GM19372 (cell line): Measurements from ENCODE around the gene RAD51AP2.
"Not testable (repeated sequence)": the region's sequence is repeated elsewhere in the genome, so short reads cannot be mapped to it uniquely, and the experiment has no call there.

Source experiments
- ATAC-seq: cut with Tn5 transposase; IDR thresholded peaks from one replicate; pipeline ENCODE4 v1.9.1; 2021; ENCODE audit warnings: mild to moderate bottlenecking, low read depth, moderate library complexity; ENCODE audit not compliant: unreplicated experiment

Gene RAD51AP2

GRCh38 chr2:17518212-17519154 is at the start of gene RAD51AP2:
TSS of gene RAD51AP2 (minus strand) at chr2:17518440. CDS start at chr2:17518415, 25 bp downstream.
- peak; percentile 84 for ATAC-seq

GRCh38 chr2:17565726-17566125 is 47.5 kb upstream of the RAD51AP2 start:
- not testable (repeated sequence) for ATAC-seq

GRCh38 chr2:17558878-17559277 is 40.6 kb upstream of the RAD51AP2 start:
- ATAC-seq, result no peak

GRCh38 chr2:17558053-17558452 is 39.8 kb upstream of the RAD51AP2 start:
- ATAC-seq, result no peak

GRCh38 chr2:17557596-17557995 is 39.4 kb upstream of the RAD51AP2 start:
- no peak for ATAC-seq

GRCh38 chr2:17555150-17555549 is 36.9 kb upstream of the RAD51AP2 start:
- ATAC-seq, result no peak

- no peak for ATAC-seq
Observed at GRCh38 chr2:17550907-17551306, 32.7 kb upstream of the RAD51AP2 start.

GRCh38 chr2:17547737-17548136 is 29.5 kb upstream of the RAD51AP2 start:
- ATAC-seq, result no peak

- ATAC-seq, result no peak
Observed at GRCh38 chr2:17547237-17547636, 29.0 kb upstream of the RAD51AP2 start.

GRCh38 chr2:17545680-17546613 is 27.7 kb upstream of the RAD51AP2 start:
- no peak for ATAC-seq

GRCh38 chr2:17544256-17544655 is 26.0 kb upstream of the RAD51AP2 start:
- no peak for ATAC-seq

- ATAC-seq, result no peak
Observed at GRCh38 chr2:17543848-17544247, 25.6 kb upstream of the RAD51AP2 start.

GRCh38 chr2:17543131-17543660 is 25.0 kb upstream of the RAD51AP2 start:
- no peak for ATAC-seq

GRCh38 chr2:17542471-17542870 is 24.2 kb upstream of the RAD51AP2 start:
- no peak for ATAC-seq

GRCh38 chr2:17541531-17541950 is 23.3 kb upstream of the RAD51AP2 start:
- no peak for ATAC-seq

GRCh38 chr2:17540813-17541530 is 22.7 kb upstream of the RAD51AP2 start:
- no peak for ATAC-seq

- no peak for ATAC-seq
Observed at GRCh38 chr2:17540093-17540812, 22.0 kb upstream of the RAD51AP2 start, which contains the start of gene VSNL1. TSS of gene VSNL1 (plus strand) at chr2:17540696. CDS start at chr2:17592075, 51,379 bp downstream.

GRCh38 chr2:17539611-17540092 is 21.4 kb upstream of the RAD51AP2 start:
- ATAC-seq, result no peak

- peak; percentile 61 for ATAC-seq
Observed at GRCh38 chr2:17538844-17539554, 20.8 kb upstream of the RAD51AP2 start.
